Measurements from ENCODE around the gene MED23. TPM values are rescaled to one million over a fixed set of nuclear protein-coding genes. Genes with fewer than 3 reads are reported as not detected.

Gene MED23
- total RNA-seq, 1 experiment from 2014 or later: 21.3 TPM

DNA sequence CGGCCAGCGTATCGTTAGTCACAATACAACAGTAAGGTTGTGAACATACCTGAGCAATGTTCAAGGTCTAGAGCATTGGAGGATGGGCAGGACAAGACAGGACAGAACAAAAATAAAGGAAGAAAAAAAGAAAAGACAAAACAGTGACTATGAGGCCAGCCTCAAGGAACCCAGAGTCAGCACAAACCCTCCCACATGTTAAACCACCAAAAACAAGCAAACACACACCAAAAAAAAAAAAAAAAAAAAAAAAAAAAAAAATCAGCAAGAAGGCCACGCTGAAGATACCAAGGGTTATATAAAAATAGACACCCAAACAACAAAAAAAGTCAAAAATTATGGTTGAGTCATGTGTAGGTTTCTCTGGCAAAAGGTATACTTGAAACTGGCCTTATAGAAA is 12.8 kb downstream of the MED23 start:
- peaks cover 75% of the 10 kb centered on the region for H3K36me3 ChIP-seq (ENCODE audit: low read depth)
- BruUV-seq (replicated peaks): no TSS peak
- ChIA-PET CTCF (no interaction called here), POLR2A (ENCODE audit: unreplicated experiment) (no interaction called here)
- no peaks in the 10 kb centered on the region for H3F3A ChIP-seq (ENCODE audit: insufficient read depth, low read depth)
- H3K79me2 ChIP-seq (ENCODE audit: low read depth): no peaks in the 10 kb centered on the region
- H3K9me3 ChIP-seq (ENCODE audit: insufficient read depth, low read depth): no peaks in the 10 kb centered on the region
- no peak overlapping the region for H2AFZ ChIP-seq
- DNase-seq: no peak
- no peaks in the 10 kb centered on the region; the same call in 1 of the 2 replicates for H4K20me1 ChIP-seq (ENCODE audit: insufficient read depth)
- no peaks in the 10 kb centered on the region for H3K27me3 ChIP-seq (ENCODE audit: insufficient read depth, low read depth)
- intact Hi-C loops (cut with micrococcal nuclease; ENCODE audit: unreplicated experiment): no loop called here
- H3K27ac ChIP-seq: no peak overlapping the region
- no peaks in the 10 kb centered on the region for H3K4me1 ChIP-seq (replicated peaks; ENCODE audit: insufficient read depth)
- no peak overlapping the region for H3K4me3 ChIP-seq
- no peak overlapping the region for H3K4me2 ChIP-seq
- H3K9me2 ChIP-seq (ENCODE audit: insufficient read depth): no peaks in the 10 kb centered on the region
- TF ChIP-seq, protein P1, sequence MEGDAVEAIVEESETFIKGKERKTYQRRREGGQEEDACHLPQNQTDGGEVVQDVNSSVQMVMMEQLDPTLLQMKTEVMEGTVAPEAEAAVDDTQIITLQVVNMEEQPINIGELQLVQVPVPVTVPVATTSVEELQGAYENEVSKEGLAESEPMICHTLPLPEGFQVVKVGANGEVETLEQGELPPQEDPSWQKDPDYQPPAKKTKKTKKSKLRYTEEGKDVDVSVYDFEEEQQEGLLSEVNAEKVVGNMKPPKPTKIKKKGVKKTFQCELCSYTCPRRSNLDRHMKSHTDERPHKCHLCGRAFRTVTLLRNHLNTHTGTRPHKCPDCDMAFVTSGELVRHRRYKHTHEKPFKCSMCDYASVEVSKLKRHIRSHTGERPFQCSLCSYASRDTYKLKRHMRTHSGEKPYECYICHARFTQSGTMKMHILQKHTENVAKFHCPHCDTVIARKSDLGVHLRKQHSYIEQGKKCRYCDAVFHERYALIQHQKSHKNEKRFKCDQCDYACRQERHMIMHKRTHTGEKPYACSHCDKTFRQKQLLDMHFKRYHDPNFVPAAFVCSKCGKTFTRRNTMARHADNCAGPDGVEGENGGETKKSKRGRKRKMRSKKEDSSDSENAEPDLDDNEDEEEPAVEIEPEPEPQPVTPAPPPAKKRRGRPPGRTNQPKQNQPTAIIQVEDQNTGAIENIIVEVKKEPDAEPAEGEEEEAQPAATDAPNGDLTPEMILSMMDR (conservative IDR thresholded peaks at IDR 0.05): no peak
- TF ChIP-seq EZH2 (IDR thresholded peaks at IDR 0.05; ENCODE audit: low read depth): no peak

DNA sequence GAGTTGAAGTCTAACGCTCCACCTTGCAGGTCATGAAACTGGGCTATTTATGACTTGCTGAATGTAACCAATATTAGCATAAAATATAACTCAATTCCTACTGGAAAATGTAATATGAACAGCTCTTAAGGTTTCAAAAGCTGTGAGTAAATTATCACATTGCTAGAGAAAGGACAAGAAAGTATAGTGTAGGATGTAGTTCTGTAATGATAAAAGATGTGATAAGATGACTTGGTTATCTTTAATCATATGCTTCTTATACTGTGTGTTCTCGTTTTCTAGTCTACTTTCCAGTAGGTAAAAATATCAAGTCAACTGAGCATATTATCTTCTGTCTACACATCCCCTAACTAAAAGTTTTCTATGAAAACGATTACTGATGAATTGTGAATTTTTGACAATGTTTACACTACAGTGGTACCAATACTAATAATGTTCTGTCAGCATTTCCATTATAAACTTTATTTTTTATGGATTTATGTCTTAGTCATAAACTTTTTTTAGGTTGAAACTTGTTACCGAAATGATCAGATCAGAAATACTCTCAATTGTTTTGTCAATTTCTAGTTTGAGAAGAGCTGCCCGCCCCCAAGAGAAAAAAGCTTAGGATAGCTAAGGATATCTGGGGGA is 14.6 kb downstream of the MED23 start:
- peaks cover 66% of the 10 kb centered on the region for H3K36me3 ChIP-seq (ENCODE audit: low read depth)
- H3F3A ChIP-seq (ENCODE audit: insufficient read depth, low read depth): no peaks in the 10 kb centered on the region
- H2AFZ ChIP-seq: no peak overlapping the region
- no peaks in the 10 kb centered on the region for H3K4me1 ChIP-seq (replicated peaks; ENCODE audit: insufficient read depth)
- POLR2A ChIA-PET (ENCODE audit: unreplicated experiment): no interaction called here
- no peak overlapping the region for H3K4me2 ChIP-seq
- H3K79me2 ChIP-seq (ENCODE audit: low read depth): no peaks in the 10 kb centered on the region
- DNase-seq: no peak
- no peak overlapping the region for H3K4me3 ChIP-seq
- no peaks in the 10 kb centered on the region for H3K27me3 ChIP-seq (ENCODE audit: insufficient read depth, low read depth)
- no peak for TF ChIP-seq EZH2 (IDR thresholded peaks at IDR 0.05; ENCODE audit: low read depth)
- TF ChIP-seq, protein P1 (conservative IDR thresholded peaks at IDR 0.05): no peak
- no peaks in the 10 kb centered on the region; the same call in 1 of the 2 replicates for H4K20me1 ChIP-seq (ENCODE audit: insufficient read depth)
- H3K9me3 ChIP-seq (ENCODE audit: insufficient read depth, low read depth): no peaks in the 10 kb centered on the region
- CTCF ChIA-PET: interaction anchor here (1.4 kb wide), 1 partner anchor 14 kb away, joined by 3 read pairs; no protein-coding TSS in a partner anchor
- no peak overlapping the region for H3K27ac ChIP-seq
- H3K9me2 ChIP-seq (ENCODE audit: insufficient read depth): no peaks in the 10 kb centered on the region
- intact Hi-C loops (cut with micrococcal nuclease; ENCODE audit: unreplicated experiment): no loop called here
- BruUV-seq (replicated peaks): no TSS peak

DNA sequence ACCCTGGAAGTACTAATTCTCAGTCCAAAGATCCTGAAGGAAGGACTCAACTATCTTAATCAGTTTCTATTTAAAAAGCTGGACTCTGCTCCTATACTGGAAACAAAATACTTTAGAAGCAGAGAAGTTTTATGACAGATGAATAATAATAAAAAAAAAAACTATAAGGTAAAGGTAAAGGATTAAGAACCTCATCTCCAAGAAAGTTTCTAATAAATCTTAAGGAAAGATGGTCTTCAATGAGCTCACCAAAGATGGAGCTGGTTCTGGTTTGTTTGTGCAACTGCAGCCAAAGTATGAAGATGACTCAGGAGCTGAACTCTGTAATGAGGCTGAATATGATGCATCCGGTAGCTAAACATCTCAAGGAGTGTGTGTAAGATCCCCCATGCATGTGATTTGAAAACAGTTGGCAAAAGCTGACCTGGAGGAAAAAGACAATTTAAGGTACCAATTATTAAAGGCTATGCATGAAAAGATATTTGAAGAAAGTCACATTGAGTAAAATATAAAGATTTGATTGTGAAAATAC is 25.2 kb downstream of the MED23 start:
- Histone ChIP-seq H3K27me3 (ENCODE audit: insufficient read depth, low read depth) (no peaks in the 10 kb centered on the region), H3K4me1 (replicated peaks; ENCODE audit: insufficient read depth) (no peaks in the 10 kb centered on the region), H4K20me1 (ENCODE audit: insufficient read depth) (no peaks in the 10 kb centered on the region), H3K79me2 (ENCODE audit: low read depth) (no peaks in the 10 kb centered on the region), H3K4me3 (no peak overlapping the region), H3K4me2 (no peak overlapping the region), H3F3A (ENCODE audit: insufficient read depth, low read depth) (no peaks in the 10 kb centered on the region), H3K9me2 (ENCODE audit: insufficient read depth) (no peaks in the 10 kb centered on the region), H3K9me3 (ENCODE audit: insufficient read depth, low read depth) (no peaks in the 10 kb centered on the region), H3K36me3 (ENCODE audit: low read depth) (peaks cover 71% of the 10 kb centered on the region), H2AFZ (no peak overlapping the region), H3K27ac (no peak overlapping the region)
- ChIA-PET POLR2A (ENCODE audit: unreplicated experiment) (no interaction called here), CTCF (no interaction called here)
- TF ChIP-seq, protein P1 (conservative IDR thresholded peaks at IDR 0.05): no peak
- TF ChIP-seq EZH2 (IDR thresholded peaks at IDR 0.05; ENCODE audit: low read depth): no peak
- BruUV-seq (replicated peaks): no TSS peak
- no peak for DNase-seq
- intact Hi-C loops (cut with micrococcal nuclease; ENCODE audit: unreplicated experiment): no loop called here

Measured in PC-9 (cell line).